Stimulated activated naive CD8-positive, alpha-beta T cell treated with anti-CD3 and anti-CD28 coated beads, Interleukin-15, amount 100 ng/mL, for 72 hours (primary cell): ENCODE results near the gene CTIF.

Experiments used
- ATAC-seq: fragments of 150-1000 bp; cut with Tn5 transposase; 2 replicates; pipeline ENCODE4 v1.10.0; 2021; ENCODE audit warnings: mild to moderate bottlenecking, moderate library complexity
- DNase-seq, 2 donors: peaks; one replicate each; pipeline ENCODE4 v3.0.0; 2021 to 2022
- H3K27ac Mint-ChIP-seq, 2 donors: one replicate each; pipeline ENCODE4 v1.8.0; 2022; ENCODE audit warnings: mild to moderate bottlenecking in 2 of 2, mixed read lengths in 2 of 2, moderate library complexity in 2 of 2
- H3K27me3 Mint-ChIP-seq: one replicate; pipeline ENCODE4 v1.8.0; 2022; ENCODE audit warnings: mixed read lengths
- H3K4me1 Mint-ChIP-seq: one replicate; pipeline ENCODE4 v1.8.0; 2022; ENCODE audit warnings: mild to moderate bottlenecking, mixed read lengths
- H3K4me3 Mint-ChIP-seq, 2 donors: one replicate each; pipeline ENCODE4 v1.8.0; 2022; ENCODE audit warnings: mild to moderate bottlenecking in 2 of 2, mixed read lengths in 2 of 2, moderate library complexity in 1 of 2
- H3K9me3 Mint-ChIP-seq, 2 donors: one replicate each; pipeline ENCODE4 v1.8.0; 2022; ENCODE audit warnings: mixed read lengths in 2 of 2

CTIF gene

DNA sequence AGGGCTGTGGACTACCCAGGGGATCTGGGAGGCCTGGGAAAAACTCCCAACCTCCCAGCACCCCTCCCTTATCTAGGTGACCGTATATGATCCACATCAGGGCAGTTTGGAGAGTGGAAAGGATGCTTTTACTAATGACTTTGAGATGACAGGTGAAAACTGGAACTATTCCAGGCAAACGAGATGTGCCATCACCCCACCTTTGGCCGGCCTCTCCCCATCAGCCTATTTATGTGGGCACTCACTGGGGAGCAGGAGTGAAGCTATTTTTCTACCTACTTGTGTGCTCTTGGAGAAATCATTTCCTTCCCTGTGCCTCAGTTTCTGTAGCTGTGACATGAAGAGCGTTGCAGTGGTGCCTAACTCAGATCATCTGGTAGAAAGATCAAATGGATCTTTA lies 304.8 kb downstream of the CTIF start:
- Mint-ChIP-seq H3K27me3 (no peaks in the 10 kb centered on the region), H3K4me1 (peaks cover 71% of the 10 kb centered on the region), H3K4me3 (no peak overlapping the region), H3K9me3 (peaks cover 10 to 18% of the 10 kb centered on the region in 2 donors), H3K27ac (peak overlapping the region in 1 of 2 donors; percentile 56)
- DNase-seq (no peak), ATAC-seq (no peak)

DNA sequence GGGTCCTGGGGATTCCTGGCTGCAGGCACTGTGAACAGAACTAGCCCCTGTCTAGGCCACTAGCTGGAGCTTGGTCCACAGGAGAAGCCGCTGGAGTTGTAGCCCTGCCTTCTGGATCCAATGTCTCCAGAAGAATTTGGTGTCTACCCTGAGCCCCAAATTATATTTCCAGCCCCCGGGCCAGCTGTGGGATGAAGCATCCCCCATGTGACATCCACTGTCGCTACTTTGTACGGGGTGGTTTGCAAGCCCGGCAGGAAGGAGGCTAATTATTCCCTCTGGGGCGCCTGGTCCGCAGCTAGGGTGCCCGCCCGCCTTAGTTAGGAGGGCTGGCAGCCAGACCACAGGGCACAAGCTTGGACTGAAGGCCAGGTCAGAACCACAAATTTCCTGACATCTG lies 305.4 kb downstream of the CTIF start:
- Mint-ChIP-seq H3K9me3 (peaks cover 10 to 18% of the 10 kb centered on the region in 2 donors), H3K27me3 (no peaks in the 10 kb centered on the region), H3K4me3 (no peak overlapping the region), H3K4me1 (peaks cover 65% of the 10 kb centered on the region), H3K27ac (no peak overlapping the region)
- ATAC-seq (no peak), DNase-seq (no peak)

DNA sequence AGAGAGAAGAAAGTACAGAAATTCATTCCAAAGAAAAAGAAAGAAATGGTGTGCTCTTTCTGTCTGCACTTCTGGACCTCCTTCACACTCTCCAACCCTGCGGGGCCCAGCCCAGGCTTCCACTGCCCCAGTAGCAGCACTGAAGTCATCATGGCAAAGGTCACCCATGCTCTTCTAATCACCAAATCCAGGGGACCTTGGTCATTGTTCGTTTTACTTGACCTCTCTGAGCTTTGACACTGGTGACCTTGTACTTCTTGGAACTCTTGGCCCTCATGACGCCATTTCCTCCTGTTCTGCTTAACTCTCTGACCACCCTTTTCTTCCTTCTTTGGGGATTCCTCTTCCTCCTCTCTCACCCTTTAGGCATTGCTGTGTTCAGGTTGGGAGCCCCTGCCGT lies 306.3 kb downstream of the CTIF start:
- ATAC-seq: no peak
- DNase-seq: no peak
- Mint-ChIP-seq H3K27ac (no peak overlapping the region), H3K4me1 (peaks cover 55% of the 10 kb centered on the region), H3K27me3 (no peaks in the 10 kb centered on the region), H3K4me3 (no peak overlapping the region), H3K9me3 (peaks cover 10 to 18% of the 10 kb centered on the region in 2 donors)

DNA sequence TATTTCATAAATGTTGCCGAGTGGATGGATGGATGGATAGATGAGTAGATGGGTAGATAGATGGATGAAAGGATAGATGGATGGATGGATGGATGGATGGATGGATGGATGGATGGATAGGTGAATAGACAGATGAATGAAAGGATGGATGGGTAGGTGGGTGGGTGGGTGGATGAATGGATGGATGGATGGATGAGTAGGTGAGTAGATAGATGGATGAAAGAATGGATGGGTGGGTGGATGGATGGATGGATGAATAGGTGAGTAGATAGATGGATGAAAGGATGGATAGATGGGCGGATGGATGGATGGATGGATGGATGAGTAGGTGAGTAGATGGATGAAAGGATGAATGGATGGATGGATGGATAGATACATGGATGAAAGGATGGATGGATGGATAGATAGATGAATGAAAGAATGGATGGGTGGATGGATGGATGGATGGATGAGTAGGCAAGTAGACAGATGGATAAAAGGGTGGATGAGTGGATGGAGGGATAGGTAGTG lies 307.6 kb downstream of the CTIF start:
- no peak overlapping the region for H3K4me3 Mint-ChIP-seq

DNA sequence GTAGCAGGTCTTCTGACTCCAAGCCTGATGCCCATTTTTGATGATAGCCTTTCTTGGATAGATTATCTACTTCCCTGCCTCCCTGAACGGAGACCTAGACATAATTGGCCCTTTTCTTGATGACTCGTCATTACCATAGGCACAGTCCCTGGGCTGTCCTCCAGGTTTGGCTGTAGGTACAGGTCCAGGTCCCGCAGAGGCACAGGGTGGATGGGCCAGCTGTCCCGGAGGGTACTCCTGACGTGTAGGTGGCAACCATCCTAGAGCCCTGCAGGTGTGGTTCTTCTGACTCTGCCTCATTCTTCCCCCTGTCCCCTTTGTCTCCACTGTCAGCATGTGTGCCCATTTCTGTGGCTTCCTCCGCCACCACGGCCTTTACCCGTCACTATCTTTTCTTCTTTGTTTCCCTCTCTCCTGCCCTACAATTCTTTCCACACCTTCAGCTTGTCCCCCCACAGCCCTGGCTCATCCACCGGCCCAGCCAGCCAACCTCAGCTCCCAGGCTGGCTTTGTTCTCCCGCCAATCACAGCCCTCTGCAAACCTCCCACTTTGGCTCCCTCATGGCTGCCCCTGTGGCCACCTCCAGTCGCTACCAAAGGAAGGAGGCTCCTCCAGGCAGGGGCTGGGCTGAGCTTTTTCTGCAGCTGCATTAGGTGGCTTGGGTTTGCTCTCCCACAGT lies 309.1 kb downstream of the CTIF start:
- Mint-ChIP-seq H3K27me3 (no peaks in the 10 kb centered on the region), H3K27ac (no peak overlapping the region), H3K4me3 (no peak overlapping the region), H3K4me1 (peaks cover 55% of the 10 kb centered on the region), H3K9me3 (peaks cover 10 to 18% of the 10 kb centered on the region in 2 donors)
- no peak for ATAC-seq
- no peak for DNase-seq

More for the DNA sequence above, 307.6 kb downstream of the CTIF start:
- H3K27me3 Mint-ChIP-seq: no peaks in the 10 kb centered on the region
- peaks cover 55% of the 10 kb centered on the region for H3K4me1 Mint-ChIP-seq
- ATAC-seq (no peak), DNase-seq (no peak)
- H3K27ac Mint-ChIP-seq: no peak overlapping the region
- peaks cover 10 to 18% of the 10 kb centered on the region in 2 donors for H3K9me3 Mint-ChIP-seq

DNA sequence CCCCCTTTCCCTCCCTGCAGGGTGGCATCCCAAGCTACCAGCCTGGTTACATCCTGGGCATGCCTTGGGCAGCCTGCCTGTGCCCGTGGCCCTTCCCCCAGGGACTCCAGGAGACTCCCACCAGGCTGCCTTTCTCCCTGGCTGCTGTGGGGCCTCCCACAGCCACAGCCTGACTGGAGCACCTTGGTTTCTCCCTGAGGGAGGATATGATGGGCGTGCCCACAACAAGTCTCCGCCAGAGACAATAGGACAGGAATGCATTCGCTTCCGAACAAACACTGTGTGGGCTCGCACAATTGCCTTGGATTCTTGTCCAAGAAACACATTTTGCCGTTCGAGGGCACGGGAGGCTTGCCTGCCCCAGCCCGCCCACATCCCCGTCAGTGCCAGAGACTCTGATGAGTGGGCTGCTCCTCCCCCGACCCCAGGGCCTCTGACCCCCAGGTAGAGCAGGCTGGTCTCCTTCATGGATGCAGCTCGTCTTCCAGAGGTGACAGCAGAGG lies 309.9 kb downstream of the CTIF start:
- Mint-ChIP-seq H3K27me3 (no peaks in the 10 kb centered on the region), H3K4me1 (peaks cover 55% of the 10 kb centered on the region), H3K4me3 (no peak overlapping the region), H3K27ac (no peak overlapping the region), H3K9me3 (peaks cover 10 to 18% of the 10 kb centered on the region in 2 donors)
- ATAC-seq (no peak), DNase-seq (no peak)

DNA sequence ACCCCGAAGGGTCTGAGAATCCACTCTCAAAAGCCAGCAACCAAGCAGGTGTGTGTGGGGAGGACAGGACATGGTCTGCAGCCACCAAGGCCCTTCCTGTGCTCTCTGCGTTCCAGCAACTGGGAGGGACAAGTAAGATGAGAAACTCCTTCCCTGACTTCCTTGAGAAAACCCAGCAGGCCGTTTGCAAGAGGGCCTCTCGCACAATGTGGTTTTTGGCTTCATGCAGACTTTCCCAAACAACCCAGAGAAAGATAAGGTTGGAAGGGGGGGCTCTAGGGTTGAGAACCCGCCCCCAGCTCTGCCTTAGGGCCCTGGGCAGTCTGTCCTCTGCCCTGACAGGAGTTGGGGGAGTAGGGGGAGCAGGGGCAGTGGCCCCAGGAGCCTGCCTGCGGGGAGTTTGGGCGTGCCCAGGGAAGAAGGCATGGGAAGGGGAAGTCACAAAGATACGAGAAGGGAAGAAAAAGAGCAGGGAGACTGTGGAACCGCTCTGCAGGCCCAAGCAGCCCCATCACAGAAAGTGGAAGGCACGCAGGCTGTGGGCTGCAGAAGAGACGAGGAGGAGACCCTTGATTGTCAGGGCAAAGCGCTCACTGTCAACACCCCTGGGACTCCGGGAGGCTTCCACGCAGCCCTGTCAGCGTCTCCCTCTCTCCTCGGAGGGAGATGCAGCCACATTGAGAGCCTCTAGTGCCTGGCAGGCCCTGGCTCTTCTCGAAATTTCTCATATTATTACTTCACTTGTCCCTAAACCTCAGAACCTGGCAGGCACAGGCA lies 312.2 kb downstream of the CTIF start:
- Mint-ChIP-seq H3K4me1 (peaks cover 57% of the 10 kb centered on the region), H3K27me3 (no peaks in the 10 kb centered on the region), H3K27ac (no peak overlapping the region), H3K4me3 (peak overlapping the region in 1 of 2 donors; percentile 16), H3K9me3 (peaks cover 7 to 9% of the 10 kb centered on the region in 2 donors)
- DNase-seq (no peak), ATAC-seq (no peak)

DNA sequence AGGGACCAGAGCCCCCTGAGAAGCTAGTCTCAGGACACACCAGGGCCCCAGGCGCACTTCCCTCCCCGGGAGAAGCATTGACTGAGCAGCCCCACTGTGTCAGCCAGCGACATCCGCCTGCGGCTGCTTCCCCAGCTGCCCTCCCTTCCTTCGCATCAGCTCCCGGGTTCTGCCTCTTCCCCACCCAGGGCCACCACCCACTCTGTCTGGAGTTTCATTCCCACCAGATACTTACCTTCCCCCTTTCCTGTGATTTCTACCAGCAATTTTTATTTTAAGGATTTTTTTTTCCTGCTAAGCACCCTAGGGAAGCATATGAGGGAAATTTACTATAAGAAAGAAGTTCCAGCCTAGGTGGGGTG lies 312.7 kb downstream of the CTIF start:
- no peak for DNase-seq
- H3K4me3 Mint-ChIP-seq: peak overlapping the region in 1 of 2 donors; percentile 16
- H3K27me3 Mint-ChIP-seq: no peaks in the 10 kb centered on the region
- H3K27ac Mint-ChIP-seq: peak overlapping the region in 1 of 2 donors; percentile 23
- H3K4me1 Mint-ChIP-seq: peaks cover 57% of the 10 kb centered on the region
- peak; percentile 43 for ATAC-seq
- peaks cover 1 to 3% of the 10 kb centered on the region in 2 donors for H3K9me3 Mint-ChIP-seq

DNA sequence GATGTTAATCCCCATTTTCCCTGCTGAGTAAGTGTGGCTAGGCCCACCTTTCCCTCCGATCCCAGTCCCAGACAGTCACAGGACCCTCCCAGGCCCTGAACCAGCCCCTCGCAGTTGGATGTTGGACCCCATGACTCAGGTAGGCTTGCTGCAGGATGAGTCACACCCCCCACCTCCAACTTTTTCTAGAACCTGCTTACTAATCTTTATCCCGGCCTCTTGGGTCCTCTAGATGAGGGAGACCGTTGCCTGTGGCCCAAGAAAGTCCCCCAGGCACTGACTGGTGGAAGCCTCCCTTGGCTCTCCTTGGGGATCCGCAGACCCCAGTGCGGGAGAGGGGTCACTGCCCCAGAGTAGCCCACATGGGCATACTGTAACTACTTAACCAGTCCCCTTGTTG lies 313.5 kb downstream of the CTIF start:
- peak overlapping the region in 1 of 2 donors; percentile 43 for H3K4me3 Mint-ChIP-seq
- DNase-seq: no peak
- H3K27ac Mint-ChIP-seq: no peak overlapping the region
- peak; percentile 70 for ATAC-seq
- peaks cover 57% of the 10 kb centered on the region for H3K4me1 Mint-ChIP-seq
- H3K9me3 Mint-ChIP-seq: no peaks in the 10 kb centered on the region
- no peaks in the 10 kb centered on the region for H3K27me3 Mint-ChIP-seq

DNA sequence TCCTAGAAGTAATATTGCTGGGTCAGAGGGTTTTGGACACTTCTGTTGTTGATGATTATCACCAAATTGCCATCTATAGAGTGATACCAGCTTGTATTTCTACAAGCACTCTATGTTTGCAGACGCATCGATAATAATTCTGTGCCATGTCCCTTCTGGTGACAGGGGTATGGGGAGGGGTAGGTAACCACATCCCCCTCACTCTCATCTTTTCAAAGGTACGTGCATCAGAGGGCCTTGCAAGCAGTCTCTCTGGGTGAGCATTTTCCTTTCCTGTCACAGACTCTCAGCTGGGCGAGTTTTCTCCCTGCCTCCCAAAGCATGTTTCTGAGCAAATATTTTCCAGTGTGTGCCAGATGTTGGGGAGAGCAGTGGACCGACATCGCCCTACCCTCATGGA lies 314.0 kb downstream of the CTIF start:
- Mint-ChIP-seq H3K9me3 (no peaks in the 10 kb centered on the region), H3K27me3 (no peaks in the 10 kb centered on the region), H3K4me1 (peaks cover 55% of the 10 kb centered on the region), H3K27ac (no peak overlapping the region), H3K4me3 (no peak overlapping the region)
- DNase-seq: no peak
- ATAC-seq: peak; percentile 18

DNA sequence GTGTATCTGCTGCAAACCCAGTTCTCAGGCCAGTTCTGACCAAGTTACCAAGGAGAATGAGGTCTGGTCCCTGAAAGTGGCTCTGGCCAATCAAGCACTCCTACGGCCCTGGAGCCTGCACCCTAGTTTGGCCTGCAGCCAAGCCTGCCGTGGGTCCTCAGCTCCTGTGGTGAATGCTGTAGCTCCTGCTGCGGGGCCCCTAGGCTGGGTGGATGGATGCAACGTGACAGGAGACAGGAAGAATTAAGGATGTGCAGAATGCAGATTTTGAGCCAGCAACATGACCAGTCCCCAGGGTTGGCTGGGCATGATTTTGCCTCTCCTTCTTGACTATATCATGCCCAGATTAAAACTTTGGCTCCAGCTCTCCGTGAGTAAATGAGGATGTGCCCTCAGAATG lies 314.8 kb downstream of the CTIF start:
- H3K27ac Mint-ChIP-seq: no peak overlapping the region
- ATAC-seq (no peak), DNase-seq (no peak)
- no peak overlapping the region for H3K4me3 Mint-ChIP-seq
- no peaks in the 10 kb centered on the region for H3K9me3 Mint-ChIP-seq
- H3K4me1 Mint-ChIP-seq: peaks cover 48% of the 10 kb centered on the region
- H3K27me3 Mint-ChIP-seq: no peaks in the 10 kb centered on the region

DNA sequence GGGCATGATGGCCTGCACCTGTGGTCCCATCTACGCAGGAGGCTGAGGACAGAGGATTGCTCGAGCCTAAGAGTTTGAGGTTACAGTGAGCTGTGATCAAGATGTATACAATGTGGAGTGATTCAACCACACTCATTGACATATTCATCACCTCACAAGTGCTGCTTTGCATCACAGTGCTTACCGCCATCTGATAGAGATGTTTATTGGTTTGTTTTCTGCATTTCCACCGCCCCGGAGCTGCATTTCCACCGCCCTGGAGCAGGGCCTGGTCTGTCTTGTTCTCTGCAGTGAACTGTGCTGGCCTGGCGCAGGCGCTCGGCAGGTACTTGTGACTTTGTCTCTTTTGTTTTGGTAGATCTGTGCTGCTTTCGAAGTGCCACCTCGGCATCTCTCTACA lies 315.9 kb downstream of the CTIF start:
- Mint-ChIP-seq H3K9me3 (no peaks in the 10 kb centered on the region), H3K4me1 (peaks cover 48% of the 10 kb centered on the region), H3K4me3 (no peak overlapping the region), H3K27me3 (no peaks in the 10 kb centered on the region), H3K27ac (no peak overlapping the region)
- ATAC-seq (no peak), DNase-seq (no peak)

DNA sequence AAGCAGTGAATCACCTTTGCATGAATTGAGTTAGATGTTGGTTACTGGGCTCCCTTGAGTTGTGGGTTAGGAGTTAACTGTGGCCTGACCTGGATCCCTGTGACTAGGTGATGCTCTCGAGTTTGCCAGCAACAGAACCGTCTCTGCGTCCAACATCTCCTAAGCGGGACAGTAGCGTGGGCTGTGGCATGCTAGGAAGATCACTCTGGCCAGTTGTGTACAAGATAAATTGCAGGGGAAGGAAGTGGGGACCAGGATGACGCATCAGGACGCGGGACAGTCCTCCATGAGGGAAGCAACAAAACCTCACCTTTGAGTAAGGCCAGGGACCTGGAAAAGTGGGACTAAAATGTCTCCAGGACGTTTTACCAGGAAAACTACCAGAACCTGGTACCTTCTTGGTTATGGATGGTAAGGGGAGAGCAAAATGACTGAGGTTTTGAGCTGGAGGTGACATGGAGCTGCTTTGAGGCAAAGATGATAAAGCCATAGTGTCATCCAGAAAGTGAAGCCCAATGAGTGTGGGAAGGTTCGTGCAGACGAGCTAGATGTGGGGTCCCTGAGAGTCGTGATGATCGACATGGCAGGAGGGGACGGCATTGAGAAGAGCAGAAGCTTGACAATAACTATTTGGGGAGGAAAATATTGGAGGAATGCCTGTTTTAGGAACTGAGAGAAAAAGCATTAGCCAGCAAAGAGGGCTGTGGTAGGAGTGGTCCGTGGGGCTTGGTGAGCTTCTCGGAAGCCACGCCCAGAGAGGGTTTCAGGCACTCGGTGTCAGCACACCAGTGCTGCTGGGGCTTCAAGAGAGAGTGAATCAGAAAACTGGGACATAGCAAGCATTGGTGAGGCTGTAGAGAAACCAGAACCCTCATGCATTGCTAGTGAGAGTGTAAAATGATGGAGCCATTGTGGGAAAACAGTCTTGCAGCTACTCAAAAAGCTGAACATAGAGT lies 316.9 kb downstream of the CTIF start:
- H3K27ac Mint-ChIP-seq: no peak overlapping the region
- DNase-seq: no peak
- no peaks in the 10 kb centered on the region for H3K9me3 Mint-ChIP-seq
- no peaks in the 10 kb centered on the region for H3K27me3 Mint-ChIP-seq
- H3K4me1 Mint-ChIP-seq: peaks cover 47% of the 10 kb centered on the region
- H3K4me3 Mint-ChIP-seq: no peak overlapping the region
- no peak for ATAC-seq

DNA sequence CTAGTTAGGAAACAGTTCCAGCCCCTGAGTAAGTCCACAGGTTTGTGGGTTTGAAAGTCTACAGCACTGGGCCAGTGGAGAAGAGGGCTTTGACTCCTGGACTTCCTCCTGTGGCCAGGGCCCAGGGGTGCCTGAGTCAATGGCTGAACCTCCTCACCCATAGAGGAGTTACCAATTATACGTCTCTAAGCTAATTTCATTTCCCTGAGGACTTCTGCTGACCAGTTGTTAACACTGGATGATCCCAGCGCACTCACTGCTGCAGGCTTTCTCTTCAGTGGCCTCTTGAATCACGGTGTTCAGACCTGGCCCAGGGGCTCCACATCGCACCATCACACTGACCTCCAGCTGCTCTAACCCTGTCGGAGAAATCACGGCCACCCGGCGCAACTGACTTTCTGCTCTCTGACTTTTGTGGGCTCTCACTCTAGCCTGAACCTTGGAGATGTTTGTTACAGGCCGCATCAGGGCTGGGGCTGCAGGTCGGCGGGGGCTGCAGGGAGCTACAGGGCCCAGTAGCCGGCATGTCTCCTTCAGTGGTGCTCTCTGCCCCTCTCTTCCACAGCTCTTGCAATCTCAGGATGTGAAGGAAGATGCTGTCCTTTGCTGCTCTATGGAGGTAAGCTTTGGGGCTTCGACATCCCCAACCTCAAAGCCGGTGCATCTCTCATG lies 318.3 kb downstream of the CTIF start:
- no peak overlapping the region for H3K4me3 Mint-ChIP-seq
- no peak overlapping the region for H3K27ac Mint-ChIP-seq
- no peaks in the 10 kb centered on the region for H3K27me3 Mint-ChIP-seq
- DNase-seq (no peak), ATAC-seq (no peak)
- H3K4me1 Mint-ChIP-seq: peaks cover 33% of the 10 kb centered on the region
- H3K9me3 Mint-ChIP-seq: no peaks in the 10 kb centered on the region

DNA sequence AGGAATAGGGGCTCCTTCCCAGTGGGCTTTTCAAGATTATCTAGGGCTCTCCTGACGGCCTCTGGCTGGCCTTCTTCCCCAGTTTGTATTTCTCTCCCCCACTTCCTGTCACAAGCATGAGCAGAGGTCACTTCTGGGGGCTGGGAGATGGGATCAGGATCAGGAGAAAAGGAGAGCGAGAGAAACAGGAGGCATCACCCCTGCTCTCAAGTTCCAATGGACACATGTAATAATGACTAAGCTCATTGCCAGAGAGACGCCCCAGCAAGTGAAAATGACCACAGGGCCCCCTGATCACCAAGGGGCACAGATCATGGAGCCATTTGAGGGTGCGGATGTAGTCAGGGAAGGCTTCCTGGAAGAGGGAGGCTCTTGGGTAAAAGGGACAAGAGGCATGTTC lies 319.8 kb downstream of the CTIF start:
- H3K4me1 Mint-ChIP-seq: peaks cover 22% of the 10 kb centered on the region
- H3K27me3 Mint-ChIP-seq: no peaks in the 10 kb centered on the region
- ATAC-seq (no peak), DNase-seq (no peak)
- H3K27ac Mint-ChIP-seq: peak overlapping the region in 1 of 2 donors; percentile 35
- no peaks in the 10 kb centered on the region for H3K9me3 Mint-ChIP-seq
- no peak overlapping the region for H3K4me3 Mint-ChIP-seq
